RCC 7860 (cell line): ENCODE measurements around the gene ANXA4.
A peak's percentile ranks its signal among the peaks of the same experiment; 100 is the strongest.

Experiments
- DNase-seq: peaks from one replicate; pipeline ENCODE4 v3.0.0-alpha.2; 2015; ENCODE audit warnings: low spot score
- FAIRE-seq: peaks from 2 replicates; lab custom pipeline; 2012; peaks lifted over from hg19 to GRCh38; lab: Jason Lieb, UNC

The ANXA4 gene

DNA sequence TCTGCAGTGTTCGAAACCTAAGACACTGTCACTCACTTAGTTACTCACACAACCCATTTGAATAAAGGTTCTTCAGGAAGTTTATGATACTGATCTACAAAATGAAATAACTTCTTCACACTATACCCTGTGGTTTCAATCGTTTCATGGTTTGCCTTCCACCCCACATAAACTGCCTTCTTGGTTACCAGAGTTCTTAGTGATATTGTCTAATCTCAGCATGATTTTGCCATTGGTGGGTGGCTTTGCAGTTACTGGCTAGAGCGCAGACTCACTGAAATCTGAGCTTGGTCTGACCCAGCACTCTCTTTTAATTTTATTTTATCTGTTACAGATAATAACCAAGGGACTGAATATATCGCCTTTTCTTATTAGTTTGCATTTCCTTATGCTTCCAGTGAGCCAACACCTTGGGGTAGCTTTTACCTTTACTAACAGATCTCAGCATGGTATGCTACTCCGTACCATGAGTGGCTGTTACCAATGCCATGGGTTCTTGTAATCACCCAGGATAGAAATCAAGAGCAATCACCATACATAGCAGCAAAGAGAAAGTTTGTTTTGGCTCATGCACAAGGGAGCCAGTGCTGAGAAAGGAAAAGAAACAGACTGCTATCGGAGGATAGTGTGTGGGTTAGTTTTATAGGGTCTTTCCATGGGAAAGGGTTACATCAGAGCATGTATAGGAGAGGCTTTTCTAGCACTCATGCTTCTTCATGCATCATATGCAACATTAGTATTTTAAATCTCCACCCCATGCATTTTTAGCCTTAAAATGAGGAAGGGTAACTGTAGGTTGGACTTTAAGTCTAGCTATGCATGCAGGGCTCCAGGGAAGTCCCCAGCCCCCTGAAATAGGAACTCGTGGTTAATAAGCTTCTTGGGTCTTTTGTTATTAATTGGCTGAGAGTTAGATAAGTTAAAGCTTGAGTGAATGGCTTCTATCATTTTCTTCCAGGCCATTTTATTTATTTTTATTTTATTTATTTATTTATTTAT lies 33.3 kb downstream of the ANXA4 start:
- DNase-seq (no peak), FAIRE-seq (no peak)

DNA sequence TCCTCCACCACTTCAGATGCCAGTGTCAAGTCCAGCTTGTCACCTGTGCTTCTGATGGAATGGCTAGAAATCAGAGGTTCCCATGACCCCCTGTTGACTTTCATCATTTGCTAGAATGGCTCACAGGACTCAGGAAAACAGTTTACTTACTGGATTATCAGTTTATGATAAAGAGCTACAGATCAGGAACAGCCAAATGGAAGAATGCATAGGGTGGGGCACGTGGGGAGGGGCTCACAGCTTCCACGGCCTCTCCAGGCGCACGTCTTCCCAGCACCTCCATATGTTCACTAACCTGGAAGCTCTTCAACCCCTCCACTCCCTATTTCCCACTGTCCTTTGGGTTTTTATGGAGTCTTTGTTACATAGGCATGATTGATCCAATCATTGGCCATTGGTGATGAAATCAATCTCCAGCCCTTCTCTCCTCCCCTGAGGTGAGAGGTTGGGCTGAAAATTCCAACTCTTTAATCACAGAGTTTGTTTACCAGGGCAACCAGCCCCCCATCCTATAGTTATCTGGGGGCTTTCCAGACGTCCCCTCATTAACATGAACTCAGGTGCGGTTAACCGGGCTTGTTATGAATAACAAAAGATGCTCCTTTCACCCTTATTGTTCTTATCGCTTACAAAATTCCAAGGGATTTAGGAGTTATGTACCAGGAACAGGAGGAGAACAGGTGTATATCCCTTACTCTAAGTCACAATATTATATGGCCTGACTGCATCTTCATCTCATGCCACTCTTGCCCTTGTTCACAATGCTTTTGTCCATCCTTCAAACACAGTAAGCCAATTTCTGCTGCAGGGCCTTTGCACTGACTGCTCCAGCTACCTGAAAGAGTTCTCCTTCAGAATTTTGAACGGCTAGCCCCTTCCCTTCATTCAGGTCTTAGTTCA lies 35.2 kb downstream of the ANXA4 start:
- no peak for DNase-seq
- FAIRE-seq: no peak

DNA sequence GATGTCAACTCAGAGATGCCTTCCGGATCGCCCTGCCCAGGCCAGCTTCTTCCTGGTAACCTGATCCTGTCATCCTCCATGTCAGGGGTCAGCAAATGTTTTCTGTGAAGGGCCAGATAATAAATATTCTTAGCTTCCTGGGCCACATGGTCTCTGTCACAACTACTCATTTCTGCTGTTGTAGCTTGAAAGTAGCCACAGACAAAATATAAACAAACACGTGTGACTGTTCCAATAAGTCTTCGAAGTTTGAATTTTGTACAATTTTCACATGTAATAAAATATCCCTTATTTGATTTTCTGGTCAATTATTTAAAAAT lies 35.8 kb downstream of the ANXA4 start:
- DNase-seq (no peak), FAIRE-seq (no peak)

DNA sequence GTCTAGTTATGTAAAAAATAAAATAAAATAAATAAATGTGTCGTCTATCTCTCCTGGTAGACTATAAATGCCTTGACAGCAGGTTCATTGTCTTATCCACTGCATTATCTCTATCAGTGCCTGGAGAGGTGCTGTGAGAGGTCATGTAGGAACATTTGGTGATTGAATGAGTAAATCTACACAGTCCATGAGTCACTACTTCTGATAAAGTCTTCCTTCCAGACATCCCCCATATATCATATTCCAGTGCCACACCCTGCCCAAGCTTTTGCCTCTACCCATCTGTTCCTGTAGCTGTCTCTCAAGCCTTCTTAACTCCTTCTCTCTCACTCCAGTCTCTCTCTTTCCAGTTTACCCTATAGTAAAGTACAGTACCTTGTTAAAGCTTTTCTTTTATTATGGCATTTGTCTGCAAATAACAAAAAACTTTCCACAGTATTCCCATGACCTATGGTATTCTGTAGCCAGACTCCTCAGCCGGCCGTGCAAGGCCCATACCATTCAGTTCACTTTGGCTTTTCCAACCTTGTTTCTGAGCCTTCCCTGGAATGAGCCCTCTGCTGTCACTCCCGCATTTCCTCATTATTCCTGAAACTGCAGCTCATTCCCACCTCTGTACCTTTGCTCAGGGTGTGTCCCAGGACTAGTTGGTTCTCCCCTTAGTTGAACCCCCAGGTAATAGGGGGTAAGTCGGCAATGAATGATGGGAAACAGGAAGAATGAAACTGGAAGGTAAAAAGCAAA lies 37.5 kb downstream of the ANXA4 start:
- peak; percentile 40 for FAIRE-seq
- peak; percentile 45 for DNase-seq

DNA sequence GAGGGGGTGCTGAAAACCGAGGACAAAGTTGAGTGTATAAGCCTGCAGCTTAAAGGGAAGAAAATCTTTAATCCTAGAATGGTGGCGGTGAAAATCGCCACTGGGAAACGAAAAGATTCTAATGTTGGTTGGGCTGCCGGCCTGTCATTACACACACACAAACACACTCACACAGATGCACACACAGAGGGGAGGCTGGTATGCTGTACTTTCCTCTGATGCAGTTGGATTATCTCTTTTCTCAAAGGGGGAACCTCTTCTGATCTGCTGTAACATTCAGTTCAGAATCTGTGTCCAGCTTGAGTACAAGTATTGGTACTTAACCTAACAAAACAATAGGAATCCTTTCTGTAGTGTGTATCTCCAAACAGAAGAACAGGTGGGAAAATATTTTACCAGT lies 39.0 kb downstream of the ANXA4 start:
- DNase-seq: no peak
- FAIRE-seq: no peak

DNA sequence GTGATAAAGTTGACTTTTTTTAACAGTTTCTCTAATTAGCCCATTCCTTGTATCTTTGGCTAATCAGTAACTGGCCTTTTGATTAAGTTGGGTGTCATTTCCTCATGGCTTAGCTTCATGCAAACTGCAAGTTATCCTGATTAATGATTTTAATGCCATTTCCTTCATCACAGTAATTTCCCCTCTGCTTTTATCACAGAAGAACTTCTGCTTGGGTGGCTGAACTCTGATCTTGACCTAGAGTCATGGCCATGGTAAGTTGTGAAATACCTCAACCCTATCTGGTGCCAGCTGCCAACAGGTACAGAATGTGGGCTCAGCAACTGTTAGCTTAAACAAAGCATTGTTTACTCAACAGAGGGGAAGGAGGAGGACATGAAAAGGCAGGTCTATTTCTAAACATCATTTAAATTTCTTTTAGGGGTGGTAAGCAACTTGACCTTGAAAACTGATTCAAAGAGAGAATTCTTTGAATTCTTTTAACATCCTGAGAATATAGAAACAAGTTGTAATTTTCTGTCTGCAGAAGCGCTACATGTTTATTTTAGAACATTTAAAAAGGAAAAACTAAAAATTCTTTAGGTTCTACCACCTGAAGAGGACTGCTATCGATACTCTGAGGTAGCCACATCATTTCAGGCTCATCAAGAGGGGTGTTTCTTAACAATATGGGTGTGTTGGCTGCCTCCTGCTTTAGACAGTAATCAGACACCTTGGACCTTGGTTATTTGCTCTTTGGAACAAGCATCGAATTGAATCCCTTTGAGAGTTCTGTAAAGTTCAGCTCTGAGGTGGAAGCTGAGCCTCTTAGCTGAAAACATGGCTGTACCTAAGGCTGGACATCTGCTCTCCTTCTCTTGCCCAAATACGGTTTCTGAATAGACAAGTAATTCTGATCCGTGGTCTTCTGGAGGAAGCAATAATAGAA lies 39.7 kb downstream of the ANXA4 start:
- no peak for FAIRE-seq
- DNase-seq: no peak

DNA sequence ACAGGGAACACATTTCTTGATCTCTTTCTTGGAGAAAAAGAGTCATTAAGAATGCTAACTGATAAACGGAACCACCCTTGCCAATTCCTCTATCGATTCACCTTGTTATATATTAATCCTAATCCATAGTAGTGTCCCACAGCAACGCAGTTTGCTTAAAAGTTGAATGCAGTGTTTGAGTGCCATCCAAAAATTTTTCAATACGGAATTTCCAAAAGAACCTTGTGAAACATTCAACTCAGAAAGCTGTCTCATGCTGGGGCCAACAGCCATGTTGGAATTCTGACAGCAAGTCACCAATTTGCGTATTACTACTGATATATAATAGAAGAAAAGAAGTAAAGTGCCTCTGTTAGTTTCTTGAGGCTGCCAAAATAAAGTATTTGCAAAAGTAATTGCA lies 42.3 kb downstream of the ANXA4 start:
- FAIRE-seq: no peak
- no peak for DNase-seq

DNA sequence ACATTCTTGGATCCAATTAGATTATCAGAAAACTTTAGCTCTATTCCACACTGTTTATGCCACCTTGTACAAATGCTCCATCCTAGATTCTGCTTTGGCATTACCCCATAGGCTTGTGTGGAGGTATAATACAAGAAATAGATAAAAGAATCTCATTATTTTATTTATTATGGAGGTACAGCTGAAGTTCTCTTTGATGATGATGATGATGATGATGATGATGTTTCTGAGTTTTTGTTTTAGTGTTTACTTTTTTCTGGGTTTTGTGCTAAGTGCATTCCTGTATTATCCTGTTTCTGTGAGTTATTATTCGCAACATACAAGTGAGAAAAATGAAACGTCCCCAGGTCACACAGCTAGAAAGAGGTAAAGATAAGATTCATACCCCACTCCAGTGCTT lies 43.4 kb downstream of the ANXA4 start:
- DNase-seq (no peak), FAIRE-seq (no peak)

DNA sequence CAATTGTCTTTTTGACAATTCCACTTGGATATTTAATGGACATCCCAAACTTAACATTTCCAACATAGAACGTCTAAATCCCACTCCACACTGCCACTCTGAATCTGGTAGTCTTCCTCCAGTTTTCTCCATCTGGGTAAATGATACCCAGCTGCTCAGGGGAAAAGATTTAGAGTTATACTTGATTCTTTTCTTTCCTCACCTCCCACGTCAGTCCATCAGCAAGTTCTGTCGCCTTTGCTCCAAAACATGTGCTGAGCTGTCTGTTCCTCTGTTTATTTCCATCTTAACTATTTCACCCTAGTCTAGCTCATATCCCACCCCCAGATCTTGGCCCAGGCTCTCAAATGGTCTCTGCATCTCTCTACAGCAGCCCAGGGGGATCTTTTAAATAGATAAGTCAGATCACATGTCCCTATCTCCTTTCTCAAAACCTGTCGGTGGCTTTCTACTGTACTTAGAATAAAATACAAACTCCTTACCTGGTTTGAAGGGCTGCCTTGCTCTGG lies 44.2 kb downstream of the ANXA4 start:
- FAIRE-seq (no peak), DNase-seq (no peak)

DNA sequence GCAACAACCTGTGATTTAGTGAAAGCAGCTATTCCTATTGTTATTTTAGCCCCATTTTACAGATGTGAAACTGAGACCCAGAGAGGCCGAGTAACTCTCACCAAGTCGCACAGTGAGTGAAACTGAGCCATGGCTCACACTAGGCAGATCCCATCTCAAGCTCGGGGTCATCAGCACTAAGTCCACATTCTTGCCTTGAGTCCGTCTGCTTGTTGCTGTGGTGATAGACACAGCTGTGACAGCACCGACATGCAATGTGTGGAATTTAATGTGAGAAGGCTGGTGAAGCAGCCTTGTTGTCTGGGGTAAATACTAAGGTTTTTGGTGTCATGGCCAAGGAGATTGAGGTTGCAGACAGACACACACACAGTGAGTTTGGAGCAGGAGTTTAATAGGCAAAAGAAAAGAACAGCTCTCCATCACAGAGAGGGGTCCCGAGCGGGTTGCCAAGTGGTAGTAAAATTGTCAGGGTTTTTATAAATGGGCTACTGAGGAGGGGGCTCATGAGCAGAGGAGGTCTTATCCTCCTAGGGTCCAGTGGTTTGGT lies 47.3 kb downstream of the ANXA4 start:
- DNase-seq (peak; percentile 51), FAIRE-seq (no peak)

DNA sequence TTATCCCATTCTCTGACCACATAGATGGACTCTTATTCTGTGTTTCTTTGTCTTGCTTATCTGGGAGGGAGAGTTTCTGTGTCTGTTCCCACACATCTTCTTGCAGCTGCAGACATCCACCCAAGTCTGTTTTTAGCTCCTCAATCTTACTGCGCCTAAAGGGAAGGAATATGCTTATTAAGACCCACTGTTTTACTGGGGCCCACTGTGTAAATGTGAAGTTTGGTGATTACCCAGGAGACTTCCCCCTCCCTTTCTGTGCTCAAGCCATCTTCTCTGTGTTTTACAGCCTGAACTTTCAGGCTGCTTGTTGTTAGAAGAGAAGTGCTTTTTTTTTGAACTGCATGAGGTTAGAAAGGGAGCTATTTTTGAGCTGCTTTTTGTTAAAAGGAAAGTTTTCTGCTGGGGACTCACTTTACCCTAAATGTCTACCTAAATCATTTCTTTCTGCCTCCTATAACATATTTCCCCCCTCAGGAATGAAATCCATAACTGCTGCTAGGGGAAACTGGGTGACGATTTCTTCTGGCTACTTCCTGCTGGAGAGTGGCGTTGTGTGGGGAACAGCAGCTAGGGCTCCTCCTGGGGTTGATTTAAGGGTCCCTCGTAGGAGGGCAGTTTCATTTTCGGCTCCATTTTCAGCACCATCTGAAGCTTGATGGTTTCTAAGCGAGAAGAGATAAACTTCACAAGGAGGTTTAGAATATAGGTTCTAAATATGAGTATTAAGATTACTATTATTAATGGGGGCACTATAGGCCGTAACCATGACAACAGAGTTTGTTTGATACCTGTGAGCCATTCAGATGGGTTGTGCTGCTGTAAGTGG lies 48.1 kb downstream of the ANXA4 start:
- DNase-seq (no peak), FAIRE-seq (no peak)

DNA sequence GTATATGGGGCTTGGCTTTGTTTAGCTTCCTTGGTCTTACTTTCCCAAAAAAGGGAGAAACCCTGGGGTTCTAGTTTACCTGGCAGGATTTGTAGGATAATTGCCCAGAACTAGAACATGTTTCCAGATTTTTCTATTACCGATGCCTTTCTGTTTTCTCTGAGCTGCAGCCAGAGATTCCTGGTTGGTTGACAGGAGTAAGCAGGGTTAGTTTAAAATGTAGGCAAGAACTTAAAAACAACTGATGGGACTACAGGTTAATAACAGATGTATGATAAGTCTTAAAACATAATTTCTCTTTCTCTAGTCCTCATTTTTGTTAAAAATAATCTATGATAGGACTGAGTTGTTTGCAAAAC lies 48.6 kb downstream of the ANXA4 start:
- no peak for DNase-seq
- FAIRE-seq: no peak

DNA sequence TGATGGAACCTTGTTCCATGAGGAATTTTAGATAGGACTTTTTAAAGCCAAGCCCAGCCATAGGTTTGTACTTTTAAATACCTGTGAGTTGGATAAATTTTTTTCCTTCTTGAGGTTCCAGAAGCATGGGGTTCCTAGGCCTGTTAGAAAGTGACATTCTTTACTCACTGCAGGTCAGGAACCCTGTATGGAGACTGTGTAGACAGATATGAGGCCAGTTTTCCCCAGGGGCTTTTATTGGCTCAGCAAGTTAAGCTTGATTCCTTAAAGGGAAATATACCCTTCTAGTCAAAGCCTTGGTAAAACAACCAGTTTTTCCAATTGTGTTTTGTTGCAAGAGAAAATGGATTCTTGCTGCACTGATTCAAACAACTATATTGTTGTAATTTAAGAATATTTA lies 49.1 kb downstream of the ANXA4 start:
- DNase-seq: no peak
- FAIRE-seq: no peak

DNA sequence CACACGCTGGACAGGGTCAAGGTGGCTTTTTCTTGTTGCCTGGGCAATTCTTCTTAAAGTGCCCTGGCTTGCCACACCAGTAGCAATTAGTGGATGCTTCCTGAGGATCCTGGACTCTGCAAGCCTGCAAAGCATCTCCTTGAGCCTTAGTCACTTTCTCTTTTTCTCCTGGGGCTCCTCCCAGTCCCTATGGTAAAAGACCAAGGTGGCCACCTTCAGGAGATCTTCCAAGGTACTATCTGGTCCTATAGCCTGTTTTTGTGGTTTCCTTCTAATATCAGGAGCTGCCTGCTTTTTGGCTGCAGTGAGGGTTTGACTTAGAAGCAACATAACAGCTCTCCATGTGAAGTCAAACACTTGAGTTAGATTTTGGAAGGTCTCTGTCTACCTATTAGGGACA lies 54.2 kb downstream of the ANXA4 start:
- FAIRE-seq (no peak), DNase-seq (no peak)

DNA sequence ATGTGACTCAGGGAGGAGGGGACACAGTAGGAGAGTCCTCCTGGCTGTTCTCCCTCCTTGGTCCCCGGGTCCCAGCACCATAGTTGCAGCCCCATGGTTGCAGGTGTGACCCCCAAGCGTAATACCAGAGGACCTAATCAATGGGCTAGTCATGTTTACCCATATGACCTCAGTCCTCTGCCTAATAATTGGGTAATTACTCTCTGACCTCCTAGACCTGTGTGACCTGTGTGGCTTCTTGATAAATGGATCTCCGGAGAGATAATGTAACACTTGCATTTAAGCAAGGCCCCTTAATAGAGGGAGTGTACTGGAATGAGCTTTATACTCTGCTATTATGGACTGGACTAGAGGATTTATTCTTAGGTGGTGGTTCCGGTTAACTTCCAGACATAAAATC lies 55.3 kb downstream of the ANXA4 start:
- DNase-seq: no peak
- FAIRE-seq: no peak

DNA sequence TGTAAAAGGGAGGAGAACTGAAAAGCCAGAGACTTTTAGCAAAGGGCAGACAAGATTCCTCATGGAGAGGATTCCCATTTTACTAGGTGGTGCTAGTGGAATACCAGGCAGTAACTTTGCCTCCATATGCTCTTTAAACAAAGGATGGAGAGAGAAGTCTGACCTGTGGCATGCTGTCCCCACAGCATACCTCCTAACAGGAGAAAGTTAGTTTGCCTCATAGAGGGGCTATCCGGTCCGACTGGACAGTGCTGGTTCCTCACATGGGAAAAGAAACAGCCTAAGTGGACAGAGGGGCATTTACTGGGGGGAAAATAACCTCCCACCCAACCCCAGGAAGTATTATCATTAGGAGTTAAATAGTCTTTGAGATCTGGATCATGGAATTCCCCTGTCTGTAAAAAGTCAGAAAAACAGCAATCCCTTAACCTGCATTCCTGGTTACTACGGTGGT lies 55.9 kb downstream of the ANXA4 start:
- FAIRE-seq (no peak), DNase-seq (no peak)

DNA sequence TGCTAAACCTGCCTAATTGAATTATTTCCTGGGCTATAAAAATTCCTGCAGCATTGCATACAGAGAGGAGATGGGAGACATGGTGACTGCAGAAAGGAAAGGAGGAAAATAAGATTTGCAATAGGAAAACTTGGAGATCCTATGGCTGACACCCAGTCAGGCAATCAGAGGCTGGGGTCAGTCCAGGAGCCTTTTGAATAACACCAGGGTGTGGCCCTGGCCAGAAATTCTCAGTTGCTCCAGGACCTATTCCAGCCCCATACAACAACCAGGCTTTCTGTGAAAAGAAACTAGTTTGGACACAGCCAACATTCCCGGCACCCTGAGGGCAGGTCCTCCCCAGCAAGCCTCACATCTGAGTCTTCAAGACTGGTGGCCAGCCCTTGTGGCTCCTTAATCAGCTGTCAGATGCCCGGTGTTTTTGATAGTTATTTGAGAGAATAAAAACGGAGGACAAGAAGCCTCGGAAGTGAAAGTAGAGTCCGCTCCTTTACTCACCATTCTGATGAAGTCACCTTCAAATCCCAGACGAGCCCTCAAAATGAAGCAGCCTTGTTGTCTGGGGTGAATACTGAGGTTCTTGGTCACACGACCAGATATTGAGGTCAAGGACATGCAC lies 56.5 kb downstream of the ANXA4 start:
- no peak for DNase-seq

DNA sequence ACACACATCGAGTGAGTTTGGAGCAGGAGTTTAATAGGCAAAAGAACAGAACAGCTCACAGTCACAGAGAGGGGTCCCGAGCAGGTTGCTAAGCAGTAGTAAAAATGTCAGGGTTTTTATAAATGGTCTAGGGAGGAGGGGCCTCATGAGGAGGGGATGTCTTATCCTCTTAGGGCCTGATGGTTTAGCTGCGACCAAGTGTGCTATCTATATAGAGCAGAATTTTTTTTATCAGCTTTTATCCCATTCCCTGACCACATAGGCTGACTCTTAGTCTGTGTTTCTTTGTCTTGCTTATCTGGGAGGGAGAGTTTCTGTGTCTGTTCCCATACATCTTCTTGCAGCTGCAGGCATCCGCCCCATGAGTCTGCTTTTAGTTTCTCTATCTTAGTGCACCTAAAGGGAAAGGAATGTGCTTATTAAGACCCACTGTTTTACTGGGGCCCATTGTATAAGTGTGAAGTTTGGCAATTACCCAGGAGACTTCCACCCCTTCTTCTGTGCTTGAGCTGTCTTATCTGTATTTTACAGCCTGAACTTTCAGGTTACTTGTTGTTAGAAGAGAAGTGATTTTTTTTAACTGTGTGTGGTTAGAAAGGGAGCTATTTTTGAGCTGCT lies 57.1 kb downstream of the ANXA4 start:
- FAIRE-seq: no peak
- no peak for DNase-seq

More for the DNA sequence above, 56.5 kb downstream of the ANXA4 start:
- no peak for FAIRE-seq
